Measurements from ENCODE around the gene PI4KA.
"Not testable (repeated sequence)": the region's sequence is repeated elsewhere in the genome, so short reads cannot be mapped to it uniquely, and the experiment has no call there.

PI4KA gene

GRCh38 chr22:20677684-20678242, 180.8 kb downstream of the PI4KA start:
- no peak for DNase-seq

GRCh38 chr22:20675613-20676012, 183.0 kb downstream of the PI4KA start:
- DNase-seq, result not testable (repeated sequence)

DNA sequence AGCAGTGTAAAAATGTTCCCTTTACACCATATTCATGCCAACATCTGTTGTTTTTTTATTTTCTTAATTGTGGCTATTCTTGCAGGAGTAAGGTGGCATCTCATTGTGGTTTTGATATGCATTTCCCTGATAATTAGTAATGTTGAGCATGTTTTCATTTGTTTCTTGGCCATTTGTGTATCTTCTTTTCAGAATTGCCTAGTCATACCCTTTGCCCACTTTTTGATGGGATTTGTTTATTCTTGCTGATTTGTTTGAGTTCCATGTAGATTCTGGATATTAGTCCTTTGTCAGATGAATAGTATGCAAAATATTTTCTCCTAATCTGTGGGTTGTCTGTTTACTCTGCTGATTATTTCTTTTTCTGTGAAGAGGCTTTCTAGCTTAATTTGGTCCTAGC, 183.6 kb downstream of the PI4KA start:
- DNase-seq, result no peak

DNA sequence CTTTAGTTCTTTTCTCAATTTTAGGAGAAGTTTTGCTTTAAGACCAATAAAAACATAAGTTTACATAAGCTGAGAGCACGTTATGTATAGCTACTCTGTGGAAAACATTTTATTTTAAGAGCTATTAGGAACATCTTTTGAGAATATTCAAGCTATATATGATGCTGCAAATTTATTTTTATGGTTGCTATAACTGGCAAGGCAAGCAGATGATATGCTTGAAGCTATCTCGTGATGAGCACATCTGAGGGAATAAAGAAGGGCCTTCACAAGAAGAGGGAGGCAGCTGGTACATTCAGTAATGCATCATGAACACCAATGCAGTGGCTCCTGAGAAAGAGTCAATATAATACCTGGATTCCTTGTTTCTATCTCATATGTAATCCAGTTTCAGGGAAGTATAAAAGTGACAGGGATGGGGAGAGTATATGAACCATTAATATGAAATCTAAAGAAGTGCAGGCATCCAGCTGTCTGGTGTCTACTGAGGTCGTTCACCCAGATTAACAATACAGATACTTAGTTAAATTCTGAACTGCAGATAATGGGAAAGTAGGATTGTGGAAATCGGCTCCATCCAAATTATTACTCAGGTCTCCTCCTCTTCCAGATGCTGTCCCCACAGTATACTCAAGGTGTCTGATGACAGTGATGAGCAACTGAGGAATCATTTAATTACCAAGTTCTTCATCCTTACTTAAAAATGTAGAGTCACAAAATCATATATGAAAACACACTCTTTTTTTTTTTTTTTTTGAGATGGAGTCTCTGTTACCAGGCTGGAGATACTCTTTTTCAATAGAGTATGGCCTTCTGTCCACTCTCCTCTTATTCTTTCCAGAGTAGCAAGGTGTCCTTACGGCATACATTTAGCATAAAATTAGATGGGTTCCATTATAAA, 185.1 kb downstream of the PI4KA start:
- no peak for DNase-seq

DNA sequence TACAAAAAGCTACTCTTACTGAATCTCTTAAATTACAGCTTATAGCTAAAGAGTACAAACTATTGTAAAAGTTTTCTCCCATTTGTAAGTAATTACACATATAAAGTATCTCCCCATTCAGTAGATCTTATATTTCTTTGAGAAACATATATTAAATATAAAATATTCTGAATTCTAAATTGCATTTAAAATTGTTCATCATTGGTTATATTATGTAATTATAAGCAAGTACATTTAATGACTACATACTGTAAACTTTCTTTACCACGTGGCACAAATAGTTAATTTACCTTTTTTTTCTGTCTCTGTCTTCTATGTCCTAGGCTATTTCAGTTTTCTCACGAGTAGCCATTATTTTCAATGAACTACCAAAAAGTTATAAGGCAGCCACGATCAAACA, 185.9 kb downstream of the PI4KA start:
- DNase-seq, result no peak

DNA sequence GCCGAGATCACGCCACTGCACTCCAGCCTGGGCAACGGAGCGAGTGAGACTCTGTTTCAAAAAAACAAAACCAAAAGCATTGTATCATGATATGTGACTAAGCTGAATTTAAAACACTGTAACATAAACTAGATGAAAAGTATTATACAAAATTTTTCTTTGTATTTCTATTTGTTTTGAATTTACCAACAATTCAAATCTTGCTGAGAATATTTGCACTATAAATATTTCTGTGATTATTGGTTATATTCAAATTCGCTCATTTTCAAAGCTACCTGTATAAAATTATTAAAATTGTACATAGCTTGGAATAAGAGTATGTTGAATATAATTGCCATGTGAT, 186.6 kb downstream of the PI4KA start:
- no peak for DNase-seq

GRCh38 chr22:20671409-20672081, 187.1 kb downstream of the PI4KA start:
- DNase-seq, result no peak

DNA sequence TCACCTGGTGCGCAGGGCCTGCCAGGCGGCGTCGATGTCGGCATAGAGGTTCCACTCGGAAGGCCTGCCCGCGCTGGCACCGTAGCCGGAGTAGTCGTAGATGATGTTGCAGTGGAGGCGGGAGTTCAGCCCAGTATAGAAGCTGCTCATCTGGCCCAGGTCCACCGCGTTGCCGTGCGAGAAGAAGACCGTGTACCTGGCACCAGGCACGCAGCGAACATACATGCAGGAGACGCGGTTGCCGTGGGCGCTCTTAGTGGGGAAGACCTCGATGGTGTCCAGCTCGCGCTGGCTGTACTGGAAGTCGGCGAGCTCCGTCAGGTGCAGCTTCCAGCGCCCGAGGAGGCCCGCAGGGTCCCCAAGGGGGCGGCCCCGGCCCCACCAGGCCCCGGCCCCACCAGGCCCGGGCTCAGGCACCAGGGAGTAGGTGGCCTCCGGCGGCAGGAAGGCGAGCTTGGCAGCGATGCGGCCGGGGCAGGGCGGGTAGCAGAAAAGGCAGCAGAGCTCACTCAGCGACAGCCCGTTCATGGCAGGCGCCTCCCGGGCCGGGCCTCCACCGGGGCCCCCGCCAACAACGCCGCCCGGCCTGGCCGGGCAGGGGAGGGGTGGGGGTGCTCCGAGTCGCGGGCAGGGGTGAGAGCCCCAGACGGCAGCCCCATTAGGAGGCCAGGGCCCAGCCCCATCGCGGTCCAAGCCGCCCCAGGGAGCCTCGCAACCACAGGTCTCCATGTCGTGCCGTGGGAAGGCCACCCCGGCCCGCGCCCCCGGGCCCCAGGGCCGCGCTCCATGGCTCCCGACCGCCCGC, 188.0 kb downstream of the PI4KA start:
- DNase-seq, result not testable (repeated sequence)

DNA sequence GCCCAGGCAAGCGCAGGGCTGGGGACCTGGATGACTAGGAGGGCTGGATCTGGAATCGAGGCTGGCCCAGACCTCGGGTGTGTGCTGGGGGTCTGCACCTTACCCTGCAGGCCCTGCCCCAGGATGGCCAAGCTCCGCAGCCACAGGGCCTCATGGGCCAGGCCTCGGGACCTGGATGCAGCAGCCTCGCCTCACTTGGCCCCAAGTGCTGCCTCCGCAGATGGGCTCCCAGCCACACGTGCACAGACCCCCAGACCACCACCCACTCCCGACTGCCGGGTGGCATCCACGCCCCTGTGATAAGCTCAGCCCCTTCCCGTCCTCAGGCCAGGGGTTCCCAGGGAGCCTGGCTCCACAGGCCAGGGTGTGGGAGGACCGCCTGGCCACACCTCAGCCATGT, 188.7 kb downstream of the PI4KA start:
- not testable (repeated sequence) for DNase-seq

GRCh38 chr22:20669471-20669870, 189.1 kb downstream of the PI4KA start:
- not testable (repeated sequence) for DNase-seq

DNA sequence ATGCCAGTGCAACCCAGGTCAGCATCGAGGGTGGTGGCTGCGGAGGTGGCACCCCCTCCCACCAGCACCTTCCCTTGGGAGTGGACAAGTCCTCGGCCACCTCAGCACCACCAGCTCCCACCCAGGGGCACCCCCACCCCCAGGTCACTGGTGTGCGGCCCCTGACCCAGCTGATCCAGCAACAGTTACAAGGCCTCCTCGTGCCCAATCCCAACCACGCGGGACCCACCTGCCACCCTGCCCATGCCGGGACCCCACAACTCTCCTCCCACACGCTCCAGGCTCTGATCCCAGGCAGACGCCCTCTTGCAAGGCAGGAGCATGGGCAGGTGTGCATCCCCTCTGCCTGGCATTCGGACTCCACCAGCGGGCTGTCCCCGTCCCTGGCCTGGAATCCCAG, 189.8 kb downstream of the PI4KA start:
- not testable (repeated sequence) for DNase-seq

DNA sequence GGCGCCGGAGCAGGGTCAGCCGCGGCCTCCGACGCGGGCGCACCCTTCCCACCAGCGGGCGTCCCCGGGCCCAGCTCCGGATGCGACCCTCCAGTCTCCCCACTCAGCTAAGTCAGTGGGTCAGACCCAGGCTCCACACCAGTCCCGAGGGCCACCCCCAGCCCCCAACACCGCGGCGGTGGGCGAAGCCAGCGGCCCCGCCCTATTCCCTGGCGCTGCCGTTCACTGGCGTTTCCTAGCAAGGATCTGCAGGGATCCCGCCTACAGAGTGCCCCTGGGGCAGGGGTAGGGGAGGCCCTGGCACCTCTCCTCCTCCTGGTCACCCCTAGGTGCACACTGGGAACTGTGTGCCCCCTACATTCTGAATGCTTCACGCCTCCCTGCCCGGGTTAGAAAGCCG, 190.4 kb downstream of the PI4KA start:
- not testable (repeated sequence) for DNase-seq

DNA sequence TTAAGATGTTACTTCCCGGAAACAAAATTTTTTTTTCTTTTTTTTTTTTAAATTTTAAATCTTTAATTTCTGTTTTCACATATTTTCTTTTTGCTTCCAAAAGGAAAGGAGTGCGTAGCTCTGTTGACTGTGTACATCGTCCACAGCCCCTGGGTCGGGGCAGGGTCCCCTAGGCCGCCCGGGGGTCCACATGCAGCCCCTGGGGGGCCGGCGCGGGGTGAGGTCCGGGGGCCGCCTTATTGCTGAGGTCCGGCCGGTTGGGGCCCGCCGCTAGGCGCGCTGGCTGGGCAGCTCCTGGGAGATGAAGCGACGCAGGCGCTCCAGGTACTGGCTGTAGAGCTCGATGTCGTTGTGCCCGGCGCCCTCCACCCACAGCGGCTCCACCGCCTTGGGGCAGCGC, 191.1 kb downstream of the PI4KA start:
- DNase-seq, result not testable (repeated sequence)

- no peak for DNase-seq
Observed at GRCh38 chr22:20666560-20666959, 192.1 kb downstream of the PI4KA start.

DNA sequence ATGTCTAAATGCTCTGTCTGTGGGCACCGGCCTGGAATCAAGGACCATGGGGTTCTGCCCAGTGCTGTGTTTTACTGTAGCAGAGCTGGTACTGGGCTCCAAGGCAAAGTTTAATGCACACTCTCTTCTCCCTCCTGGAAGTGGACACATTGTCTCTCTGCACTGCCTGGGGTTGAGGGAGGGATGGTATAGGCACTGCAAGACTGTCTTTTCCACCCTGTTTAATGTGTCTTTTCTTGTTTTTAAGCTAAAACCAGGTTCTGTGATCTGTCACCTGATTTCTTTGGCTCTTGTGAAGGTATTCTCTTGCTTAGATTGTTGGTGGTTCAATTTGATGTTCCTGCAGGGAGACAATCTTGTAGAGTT, 194.0 kb downstream of the PI4KA start:
- DNase-seq, result no peak

DNA sequence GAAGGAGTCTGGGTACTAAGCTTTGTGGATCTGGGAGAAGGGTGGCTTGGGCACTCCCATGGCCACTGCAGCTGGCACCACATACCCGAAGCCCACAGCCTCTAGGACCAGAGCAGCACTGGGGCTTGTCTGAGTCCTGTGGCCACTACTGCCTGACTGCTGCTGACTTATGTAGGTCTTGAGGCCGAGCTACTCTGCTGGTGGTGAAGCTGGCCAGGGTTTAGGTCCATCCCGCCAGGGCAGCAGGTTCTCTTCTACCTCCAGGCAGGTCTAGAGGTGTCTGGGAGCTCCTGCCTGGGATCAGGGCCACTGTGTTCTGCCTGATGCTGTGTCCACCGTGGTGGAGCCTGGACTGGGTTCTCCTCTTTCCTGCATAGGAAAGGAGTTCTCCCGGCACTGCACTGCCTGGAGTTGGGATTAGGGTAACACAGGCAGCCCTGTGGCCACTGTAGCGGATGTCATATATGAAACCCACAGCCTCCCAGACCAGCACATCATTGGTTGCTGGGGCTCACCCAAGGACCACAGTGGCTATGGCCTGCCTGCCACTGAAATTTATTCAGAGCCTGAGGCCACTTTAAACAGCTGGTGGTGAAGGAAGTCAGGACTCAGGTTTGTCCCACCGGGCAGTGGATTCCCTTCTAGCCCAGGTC, 194.5 kb downstream of the PI4KA start:
- no peak for DNase-seq

- DNase-seq, result no peak
Observed at GRCh38 chr22:20663137-20663828, 195.3 kb downstream of the PI4KA start.

- not testable (repeated sequence) for DNase-seq
Observed at GRCh38 chr22:20662524-20663036, 196.0 kb downstream of the PI4KA start.

DNA sequence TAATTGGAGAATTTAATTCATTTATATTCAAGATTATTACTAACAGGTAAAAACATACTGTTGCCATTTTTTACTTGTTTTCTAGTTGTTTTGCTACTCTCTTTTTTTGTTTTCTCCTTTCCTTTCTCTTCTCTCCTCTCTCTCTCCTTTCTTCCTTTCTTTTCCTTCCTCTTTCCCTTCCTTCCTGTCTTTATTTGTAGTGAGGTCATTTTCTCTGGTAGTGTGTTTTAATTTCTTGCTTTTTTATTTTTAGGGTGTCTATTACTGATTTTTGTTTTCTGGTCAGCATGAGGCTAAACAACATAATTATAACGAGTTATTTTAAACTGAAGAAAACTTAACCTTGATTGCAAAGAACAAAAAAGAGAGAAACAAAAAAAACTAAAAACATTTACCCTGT, 197.1 kb downstream of the PI4KA start:
- no peak for DNase-seq

DNA sequence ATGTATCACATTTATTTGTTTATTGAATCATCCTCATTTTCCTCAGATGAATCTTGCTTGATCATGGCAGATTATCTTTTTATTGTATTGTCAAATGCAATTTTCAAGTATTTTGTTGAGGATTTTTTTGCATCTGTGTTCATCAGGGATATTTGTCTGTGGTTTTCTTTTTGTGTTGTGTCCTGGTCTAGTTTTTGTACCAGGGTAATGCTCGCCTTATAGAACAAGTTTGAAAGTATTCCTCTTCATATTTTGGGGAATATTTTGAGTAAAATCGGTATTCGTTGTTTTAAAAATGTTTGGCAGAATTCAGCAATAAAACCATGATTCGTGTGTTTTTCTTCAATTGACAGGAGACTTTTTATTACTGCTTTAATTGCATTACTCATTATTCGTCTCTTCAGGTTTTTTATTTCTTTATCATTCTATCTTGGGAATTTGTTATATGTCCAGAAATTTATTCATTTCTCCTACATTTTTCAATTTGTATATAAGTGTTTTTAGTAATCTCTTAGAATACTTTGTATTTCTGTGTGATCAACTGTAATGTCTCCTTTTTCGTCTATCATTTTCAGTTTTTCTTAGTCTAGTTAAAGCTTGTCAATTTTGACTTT, 198.1 kb downstream of the PI4KA start:
- no peak for DNase-seq

DNA sequence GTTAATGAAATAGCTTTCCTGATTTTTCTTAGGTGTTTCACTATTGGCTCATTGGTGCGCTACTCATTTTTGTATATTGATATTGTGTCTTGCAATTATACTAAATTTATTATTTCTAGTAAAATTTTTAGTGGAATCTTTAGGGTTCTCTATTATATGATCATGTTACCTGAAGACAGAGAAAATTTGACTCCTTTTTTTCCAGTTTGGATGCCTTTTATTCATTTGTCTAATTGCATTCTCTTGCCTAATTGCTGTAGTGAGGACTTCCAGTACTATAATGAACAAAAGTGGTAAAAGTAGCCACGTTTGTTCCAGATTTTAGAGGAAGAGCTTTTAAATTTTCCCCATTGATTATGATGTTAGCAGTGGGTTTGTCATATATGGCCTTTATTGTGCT, 198.7 kb downstream of the PI4KA start:
- no peak for DNase-seq
